ENCODE measurements around the gene SH3RF3.

GRCh38 chr2:109333414-109334210, 204.6 kb downstream of the SH3RF3 start:
- no peak for TF ChIP-seq EZH2 (IDR thresholded peaks at IDR 0.05; ENCODE audit: low read length)
- TF ChIP-seq CTCF (optimal IDR thresholded peaks at IDR 0.05 in 1 of 3, IDR thresholded peaks at IDR 0.05 in 1 of 3, conservative IDR thresholded peaks at IDR 0.05 in 1 of 3; ENCODE audit: extremely low read depth in 1 of 3, insufficient read depth in 2 of 3, low read length in 3 of 3): peak in 2 of 3 experiments; percentile 9 to 18

Measured in keratinocyte (primary cell).